CD14-positive monocyte (primary cell): ENCODE data around the gene HSPA1L. TPM values are rescaled to one million over a fixed set of nuclear protein-coding genes. Genes with fewer than 3 reads are reported as not detected.
A peak's percentile ranks its signal among the peaks of the same experiment; 100 is the strongest.

Experiments
- DNase-seq, 3 donors: peaks; one replicate each; pipeline ENCODE4 v3.0.0-alpha.2; 2011 to 2022
- H2AFZ ChIP-seq: 2 replicates; pipeline ENCODE4 v1.6.0; 2012; ENCODE audit warnings: mild to moderate bottlenecking, low read depth, low read length, inconsistent platforms; ENCODE audit not compliant: insufficient read depth, poor library complexity, severe bottlenecking
- H3K27ac ChIP-seq, 2 donors: 1 replicate in 1 of 2; 2 replicates in 1 of 2; pipeline ENCODE4 v1.5.1; 2012 to 2013; ENCODE audit warnings: low read length in 2 of 2, control low read depth in 1 of 2, inconsistent platforms in 1 of 2, low read depth in 1 of 2, mild to moderate bottlenecking in 1 of 2
- H3K27me3 ChIP-seq, 2 donors: one replicate each; pipeline versions ENCODE4 v1.6.0 to v1.6.1; 2011 to 2013; ENCODE audit warnings: low read length in 2 of 2; ENCODE audit not compliant: control insufficient read depth in 2 of 2, insufficient read depth in 2 of 2
- H3K36me3 ChIP-seq, 2 donors: replicated peaks in 1 of 2; 1 replicate in 1 of 2; 2 replicates in 1 of 2; pipeline versions ENCODE4 v1.5.1 to v1.6.1; 2012 to 2013; ENCODE audit warnings: low read length in 2 of 2, control low read depth in 1 of 2, inconsistent platforms in 1 of 2, mild to moderate bottlenecking in 1 of 2; ENCODE audit not compliant: insufficient read depth in 2 of 2, control insufficient read depth in 1 of 2
- H3K4me1 ChIP-seq, 2 donors: 1 replicate in 1 of 2; 2 replicates in 1 of 2; pipeline versions ENCODE4 v1.5.1 to v1.6.1; 2012 to 2013; ENCODE audit warnings: low read length in 2 of 2, control low read depth in 1 of 2, inconsistent platforms in 1 of 2, mild to moderate bottlenecking in 1 of 2, moderate library complexity in 1 of 2; ENCODE audit not compliant: insufficient read depth in 2 of 2, control insufficient read depth in 1 of 2
- H3K4me2 ChIP-seq: replicated peaks from 2 replicates; pipeline ENCODE3; 2012; ENCODE audit warnings: low read length, moderate library complexity, mild to moderate bottlenecking; ENCODE audit not compliant: poor library complexity, severe bottlenecking; ENCODE audit errors: extremely low read depth
- H3K4me3 ChIP-seq, 3 experiments: fragments of 200-600 bp in 1 of 3; sonication (generic) in 1 of 3; replicated peaks in 1 of 3; 1 replicate in 2 of 3; 2 replicates in 1 of 3; pipeline ENCODE4 v1.5.1; 2011 to 2013; ENCODE audit warnings: low read length in 3 of 3, mild to moderate bottlenecking in 3 of 3, control low read depth in 2 of 3, low read depth in 2 of 3, inconsistent platforms in 1 of 3, moderate library complexity in 1 of 3
- H3K79me2 ChIP-seq: 2 replicates; pipeline ENCODE4 v1.6.0; 2012; ENCODE audit warnings: mild to moderate bottlenecking, control low read depth, inconsistent platforms, low read length, moderate library complexity; ENCODE audit not compliant: insufficient read depth
- H3K9ac ChIP-seq: 2 replicates; pipeline ENCODE4 v1.6.0; 2017; ENCODE audit warnings: low read length, mild to moderate bottlenecking; ENCODE audit not compliant: insufficient read depth, poor library complexity, severe bottlenecking
- H3K9me3 ChIP-seq, 2 donors: replicated peaks in 1 of 2; 1 replicate in 1 of 2; 2 replicates in 1 of 2; pipeline versions ENCODE4 v1.5.1 to v1.6.1; 2012 to 2013; ENCODE audit warnings: low read length in 2 of 2, control low read depth in 1 of 2; ENCODE audit not compliant: control insufficient read depth in 1 of 2, insufficient read depth in 1 of 2
- H4K20me1 ChIP-seq: 2 replicates; pipeline ENCODE4 v1.6.0; 2012; ENCODE audit warnings: mild to moderate bottlenecking, low read length, control low read depth, moderate library complexity; ENCODE audit not compliant: insufficient read depth
- H3K27ac Mint-ChIP-seq, 7 donors: one replicate each; pipeline ENCODE4 v1.8.0; 2020; ENCODE audit warnings: mild to moderate bottlenecking in 7 of 7, mixed read lengths in 7 of 7, moderate library complexity in 6 of 7, inconsistent platforms in 2 of 7
- H3K27me3 Mint-ChIP-seq, 3 donors: one replicate each; pipeline ENCODE4 v1.8.0; 2021 to 2022; ENCODE audit warnings: low read depth in 3 of 3, mild to moderate bottlenecking in 3 of 3, mixed read lengths in 3 of 3, moderate library complexity in 3 of 3, inconsistent platforms in 1 of 3
- H3K36me3 Mint-ChIP-seq, 2 donors: one replicate each; pipeline ENCODE4 v1.8.0; 2020; ENCODE audit warnings: mixed read lengths in 2 of 2, inconsistent platforms in 1 of 2, mild to moderate bottlenecking in 1 of 2
- H3K4me1 Mint-ChIP-seq: one replicate; pipeline ENCODE4 v1.8.0; 2020; ENCODE audit warnings: mild to moderate bottlenecking, mixed read lengths
- H3K4me3 Mint-ChIP-seq, 2 donors: one replicate each; pipeline ENCODE4 v1.8.0; 2020; ENCODE audit warnings: mild to moderate bottlenecking in 2 of 2, mixed read lengths in 2 of 2, moderate library complexity in 1 of 2
- H3K9me3 Mint-ChIP-seq, 7 donors: one replicate each; pipeline ENCODE4 v1.8.0; 2020 to 2022; ENCODE audit warnings: mixed read lengths in 7 of 7, mild to moderate bottlenecking in 6 of 7, moderate library complexity in 6 of 7, inconsistent platforms in 2 of 7
- CTCF ChIP-seq: fragments of 200-600 bp; IDR thresholded peaks from one replicate; pipeline ENCODE4 v1.8.0; 2022; ENCODE audit warnings: antibody characterized with exemption, mild to moderate bottlenecking
- WGBS: methylation state at CpG from one replicate; pipeline ENCODE4 v1.1.5; 2013; ENCODE audit warnings: missing lambda C conversion rate; ENCODE audit not compliant: insufficient coverage; 5-methylcytosine and 5-hydroxymethylcytosine counted together
- intact Hi-C, 2 donors: fragments of 100-400 bp; cut with micrococcal nuclease; formaldehyde crosslinking; loops; one replicate each; pipeline versions ENCODE4 v1.15.0 to v1.15.1; 2023
- polyA plus RNA-seq, 3 donors: library from polyadenylated mRNA; depleted of rRNA in 1 of 3; unstranded in 2 of 3; stranded (reverse) in 1 of 3; fragments of 300-500 nt in 2 of 3; fragments of >200 nt in 1 of 3; fragmentation: Illumina TruSeq in 2 of 3; gene quantifications; 1 replicate in 2 of 3; 2 replicates in 1 of 3; pipeline ENCODE4 v1.2.3, GENCODE V29; 2012 to 2021

HSPA1L gene
- polyA plus RNA-seq, 3 donors, result 0.53 to 0.72 (median 0.55) TPM

- no peak for TF ChIP-seq CTCF
- Mint-ChIP-seq H3K4me1 (peaks cover 15% of the 10 kb centered on the region), H3K36me3 (peaks cover 36 to 51% of the 10 kb centered on the region in 2 donors), H3K4me3 (no peak overlapping the region), H3K9me3 (peaks cover 0 to 1% (median 0%) of the 10 kb centered on the region in 7 donors), H3K27ac (peak overlapping the region in 3 of 7 donors; percentile 15 to 26 (median 20)), H3K27me3 (peaks cover 0 to 11% (median 1%) of the 10 kb centered on the region in 3 donors)
- Histone ChIP-seq H4K20me1 (no peaks in the 10 kb centered on the region), H3K36me3 (peaks cover 18 to 43% of the 10 kb centered on the region in 2 donors), H3K9ac (no peak overlapping the region), H3K27me3 (no peaks in the 10 kb centered on the region), H2AFZ (no peak overlapping the region), H3K4me3 (no peak overlapping the region), H3K4me1 (peaks cover 14% of the 10 kb centered on the region in 2 donors), H3K4me2 (no peak overlapping the region), H3K79me2 (no peaks in the 10 kb centered on the region), H3K9me3 (no peaks in the 10 kb centered on the region), H3K27ac (no peak overlapping the region)
- intact Hi-C loops, result no loop called here
- no peak for DNase-seq
- 64% methylated on average over 1 of the region's 1 CpG for WGBS
These were observed 51.5 kb downstream of the HSPA1L start for GRCh38 chr6:31763619-31763940.

GRCh38 chr6:31762878-31763618 lies 52.0 kb downstream of the HSPA1L start:
- H2AFZ ChIP-seq, result no peak overlapping the region
- H3K27me3 Mint-ChIP-seq, result peaks cover under 1 to 11% (median 1%) of the 10 kb centered on the region in 3 donors
- no peak overlapping the region for H3K27ac ChIP-seq
- 91% methylated on average over 7 of the region's 8 CpGs for WGBS
- no peak for DNase-seq
- no peak overlapping the region for H3K9ac ChIP-seq
- H3K36me3 ChIP-seq, result peaks cover 18 to 48% of the 10 kb centered on the region in 2 donors
- H3K27me3 ChIP-seq, result no peaks in the 10 kb centered on the region
- H3K4me1 Mint-ChIP-seq, result peaks cover 10% of the 10 kb centered on the region
- H3K9me3 ChIP-seq, result no peaks in the 10 kb centered on the region
- H3K4me2 ChIP-seq, result no peak overlapping the region
- peak overlapping the region in 4 of 7 donors; percentile 10 to 26 (median 18) for H3K27ac Mint-ChIP-seq
- peaks cover 37 to 55% of the 10 kb centered on the region in 2 donors for H3K36me3 Mint-ChIP-seq
- H3K4me3 ChIP-seq, result no peak overlapping the region
- H3K9me3 Mint-ChIP-seq, result peaks cover 0 to 1% (median 0%) of the 10 kb centered on the region in 7 donors
- no peaks in the 10 kb centered on the region for H3K79me2 ChIP-seq
- no peak overlapping the region for H3K4me3 Mint-ChIP-seq
- peaks cover 8 to 9% of the 10 kb centered on the region in 2 donors for H3K4me1 ChIP-seq
- TF ChIP-seq CTCF, result no peak
- intact Hi-C loops, result no loop called here
- H4K20me1 ChIP-seq, result no peaks in the 10 kb centered on the region
